KOPT-K1 (cell line): ENCODE results near the gene RTRAF.

Source experiments
- H3K27ac ChIP-seq: fragments of 200-600 bp; sonication (generic); 2 replicates; pipeline ENCODE4 v1.5.1; 2016; ENCODE audit warnings: antibody characterized with exemption, mild to moderate bottlenecking, low read depth, low read length; ENCODE audit not compliant: poor library complexity, severe bottlenecking
- H3K36me3 ChIP-seq: fragments of 200-600 bp; sonication (generic); 2 replicates; pipeline ENCODE4 v1.5.1; 2017; ENCODE audit warnings: antibody characterized with exemption, mild to moderate bottlenecking, low read length, moderate library complexity; ENCODE audit not compliant: insufficient read depth
- H3K9me3 ChIP-seq: fragments of 200-600 bp; sonication (generic); 2 replicates; pipeline ENCODE4 v1.5.1; 2017; ENCODE audit warnings: antibody characterized with exemption, low read length, mild to moderate bottlenecking; ENCODE audit not compliant: insufficient read depth, poor library complexity, severe bottlenecking

Gene RTRAF

DNA sequence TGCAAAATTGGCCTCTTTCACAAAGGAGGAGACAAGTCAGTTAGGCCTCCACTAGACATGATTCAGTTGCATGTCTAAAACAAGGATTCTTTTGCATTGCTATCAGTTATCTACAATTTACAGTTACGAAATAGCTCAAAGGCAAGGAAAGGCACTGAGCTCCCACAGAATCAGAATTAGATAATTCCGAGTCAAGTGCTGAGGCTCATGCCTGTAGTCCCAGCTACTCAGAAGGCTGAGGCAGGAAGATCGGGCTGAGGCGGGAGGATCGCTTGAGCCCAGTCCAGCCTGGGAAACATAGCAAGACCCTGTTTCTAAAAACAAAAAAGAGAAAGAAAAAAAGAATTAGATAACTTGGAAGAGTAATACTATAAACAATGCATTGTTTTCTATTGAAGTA lies 12.3 kb upstream of the RTRAF start:
- Histone ChIP-seq H3K9me3 (no peaks in the 10 kb centered on the region), H3K27ac (no peak overlapping the region), H3K36me3 (no peaks in the 10 kb centered on the region)

DNA sequence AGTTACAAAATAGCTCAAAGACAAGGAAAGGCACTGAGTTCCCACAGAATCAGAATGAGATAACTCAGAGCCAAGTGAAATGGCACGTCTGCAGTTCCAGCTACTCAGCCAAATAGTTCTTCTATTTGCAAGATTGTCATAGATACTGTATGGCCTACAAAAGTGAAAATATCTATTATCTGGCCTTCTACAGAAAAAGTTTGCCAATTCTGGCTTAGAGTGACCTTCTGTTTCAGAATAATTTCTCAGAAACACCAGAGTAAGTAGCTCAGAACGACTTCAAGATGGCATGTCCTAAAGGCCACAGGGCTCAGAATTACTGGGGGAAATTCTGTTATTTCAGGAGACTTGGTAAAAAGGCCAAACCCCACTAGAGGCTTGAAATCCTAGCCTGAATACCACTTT lies 10.7 kb upstream of the RTRAF start:
- Histone ChIP-seq H3K36me3 (no peaks in the 10 kb centered on the region), H3K9me3 (no peaks in the 10 kb centered on the region), H3K27ac (no peak overlapping the region)

DNA sequence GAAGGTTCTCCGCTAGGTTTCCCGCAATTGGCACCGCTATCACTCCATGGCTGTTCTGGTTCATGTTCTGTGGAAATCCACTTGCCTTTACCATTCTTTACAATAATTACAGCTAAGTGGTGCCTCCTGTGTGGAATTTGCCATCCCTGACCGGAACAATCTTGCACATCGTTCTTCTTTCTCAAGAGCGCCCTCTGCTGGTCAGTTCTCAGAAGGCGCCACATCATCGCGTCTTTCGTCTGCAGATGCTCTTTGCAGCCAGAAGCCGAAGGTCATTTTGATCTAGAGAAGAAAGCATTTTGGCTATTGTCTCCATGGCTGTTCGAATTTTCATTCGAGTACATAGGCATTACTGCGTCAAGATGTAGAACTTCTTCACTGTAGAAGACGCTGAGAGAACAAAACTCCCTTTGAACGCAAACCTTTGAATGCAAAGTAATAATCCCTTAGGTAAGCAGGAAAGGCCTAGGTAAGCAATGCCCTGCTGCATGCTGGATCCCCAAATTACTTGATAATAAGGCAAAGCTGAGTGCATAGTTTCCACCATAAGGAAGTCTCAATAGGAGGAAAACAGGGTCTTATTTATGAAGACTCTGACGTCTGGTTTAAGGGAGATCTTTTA lies 10.1 kb upstream of the RTRAF start:
- H3K36me3 ChIP-seq = no peaks in the 10 kb centered on the region
- H3K27ac ChIP-seq = no peak overlapping the region
- H3K9me3 ChIP-seq = no peaks in the 10 kb centered on the region

GRCh38 chr14:51981218-51981854 lies 8.0 kb upstream of the RTRAF start:
- no peaks in the 10 kb centered on the region for H3K9me3 ChIP-seq

GRCh38 chr14:51988221-51988620 lies 1.1 kb upstream of the RTRAF start:
- Histone ChIP-seq H3K9me3 (no peaks in the 10 kb centered on the region), H3K27ac (no peak overlapping the region)

More at GRCh38 chr14:51981218-51981854, 8.0 kb upstream of the RTRAF start:
- Histone ChIP-seq H3K36me3 (no peaks in the 10 kb centered on the region), H3K27ac (no peak overlapping the region)

GRCh38 chr14:51990488-51990887 lies 1.1 kb downstream of the RTRAF start:
- H3K9me3 ChIP-seq = no peaks in the 10 kb centered on the region
- H3K36me3 ChIP-seq = peaks cover 45% of the 10 kb centered on the region
- peak overlapping the region; percentile 82 for H3K27ac ChIP-seq

More at GRCh38 chr14:51988221-51988620, 1.1 kb upstream of the RTRAF start:
- H3K36me3 ChIP-seq = peaks cover 23% of the 10 kb centered on the region

GRCh38 chr14:51993285-51993920 lies 4.1 kb downstream of the RTRAF start:
- Histone ChIP-seq H3K36me3 (peaks cover 74% of the 10 kb centered on the region), H3K9me3 (no peaks in the 10 kb centered on the region), H3K27ac (no peak overlapping the region)

- H3K27ac ChIP-seq = no peak overlapping the region
- no peaks in the 10 kb centered on the region for H3K9me3 ChIP-seq
- peaks cover 98% of the 10 kb centered on the region for H3K36me3 ChIP-seq
Measured at GRCh38 chr14:51996148-51996746, 6.9 kb downstream of the RTRAF start.

DNA sequence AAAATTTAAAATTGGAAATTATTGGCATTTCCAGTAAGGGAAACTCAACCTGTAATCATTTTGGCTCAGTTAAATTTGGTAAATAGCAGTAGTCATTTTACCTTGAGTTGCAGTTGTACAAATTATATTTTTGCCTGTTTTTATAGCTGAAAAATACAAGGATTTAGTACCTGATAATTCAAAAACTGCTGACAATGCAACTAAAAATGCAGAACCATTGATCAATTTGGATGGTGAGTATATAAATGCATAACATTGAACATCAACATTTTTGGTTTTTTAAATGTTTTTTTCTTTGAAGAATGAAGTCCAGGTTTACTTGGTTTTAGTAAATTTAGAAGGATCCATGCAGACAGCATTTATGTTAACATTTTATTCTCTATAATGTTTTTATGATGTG lies 9.0 kb downstream of the RTRAF start:
- H3K27ac ChIP-seq = no peak overlapping the region
- peaks cover 100% of the 10 kb centered on the region for H3K36me3 ChIP-seq
- no peaks in the 10 kb centered on the region for H3K9me3 ChIP-seq

DNA sequence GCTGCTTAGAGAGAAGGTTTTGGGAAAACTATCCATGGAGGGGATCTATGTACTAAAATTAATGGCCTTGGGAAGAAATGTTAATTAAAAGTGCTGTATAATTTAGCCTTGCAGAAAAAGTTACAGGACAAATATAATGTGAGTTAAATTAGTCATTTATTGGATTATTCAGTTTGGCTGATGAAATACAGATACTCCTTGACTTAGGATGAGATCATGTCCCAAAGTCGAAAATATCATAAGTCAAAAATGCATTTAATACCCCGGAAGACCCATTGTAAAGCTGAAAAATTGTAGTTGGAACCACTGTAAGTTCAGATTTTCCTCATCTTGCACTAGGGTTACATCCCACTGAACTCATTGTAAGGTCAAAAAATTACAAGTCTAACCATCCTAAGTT lies 9.7 kb downstream of the RTRAF start:
- no peaks in the 10 kb centered on the region for H3K9me3 ChIP-seq
- H3K36me3 ChIP-seq = peaks cover 100% of the 10 kb centered on the region
- no peak overlapping the region for H3K27ac ChIP-seq

DNA sequence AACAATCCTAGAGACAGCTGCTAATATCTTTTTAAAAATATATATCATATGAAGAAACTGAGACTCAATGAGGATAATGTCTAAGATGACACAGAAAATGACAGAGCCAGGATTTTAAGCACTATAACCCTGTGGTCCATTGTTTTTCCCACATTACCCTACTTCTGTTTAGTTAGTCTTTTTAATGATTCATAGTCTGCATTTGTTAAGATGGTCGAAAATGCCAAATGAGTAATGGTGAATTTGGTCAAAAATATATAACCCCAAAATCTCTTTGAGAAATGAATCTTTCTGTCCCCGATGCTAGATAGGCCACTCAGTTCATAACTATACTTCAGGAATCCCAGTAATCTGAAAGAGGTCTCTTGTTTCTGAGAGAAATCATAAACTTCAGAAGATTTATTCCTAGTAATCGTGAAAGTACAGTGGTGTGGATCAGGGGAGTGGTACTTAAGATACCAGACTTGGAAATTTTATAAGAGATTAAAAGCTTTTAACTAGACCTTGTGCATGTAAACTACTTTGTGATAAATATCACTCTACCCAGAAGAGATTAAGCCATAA lies 10.8 kb downstream of the RTRAF start:
- Histone ChIP-seq H3K9me3 (no peaks in the 10 kb centered on the region), H3K36me3 (peaks cover 100% of the 10 kb centered on the region), H3K27ac (no peak overlapping the region)

- Histone ChIP-seq H3K27ac (no peak overlapping the region), H3K36me3 (peaks cover 100% of the 10 kb centered on the region), H3K9me3 (no peaks in the 10 kb centered on the region)
Measured at GRCh38 chr14:52000696-52001095, 11.3 kb downstream of the RTRAF start.

- peaks cover 100% of the 10 kb centered on the region for H3K36me3 ChIP-seq
- no peak overlapping the region for H3K27ac ChIP-seq
Measured at GRCh38 chr14:52002542-52002941, 13.2 kb downstream of the RTRAF start.

GRCh38 chr14:52003324-52003723 lies 14.0 kb downstream of the RTRAF start:
- no peak overlapping the region for H3K27ac ChIP-seq
- H3K36me3 ChIP-seq = peaks cover 100% of the 10 kb centered on the region
- H3K9me3 ChIP-seq = no peaks in the 10 kb centered on the region

More at GRCh38 chr14:52002542-52002941, 13.2 kb downstream of the RTRAF start:
- H3K9me3 ChIP-seq = no peaks in the 10 kb centered on the region

- Histone ChIP-seq H3K9me3 (no peaks in the 10 kb centered on the region), H3K36me3 (peaks cover 100% of the 10 kb centered on the region), H3K27ac (no peak overlapping the region)
Measured at GRCh38 chr14:52005625-52006024, 16.3 kb downstream of the RTRAF start.
